GM23248 (cell line): ENCODE data around the gene ILDR1. TPM values are rescaled to one million over a fixed set of nuclear protein-coding genes. Genes with fewer than 3 reads are reported as not detected.
"Not testable (repeated sequence)": the region's sequence is repeated elsewhere in the genome, so short reads cannot be mapped to it uniquely, and the experiment has no call there.

Experiments
- DNase-seq: peaks from one replicate; pipeline ENCODE4 v3.0.0-alpha.2; 2015
- H2AFZ ChIP-seq: fragments of 200-600 bp; sonication (generic); 2 replicates; pipeline ENCODE4 v1.6.1; 2016; ENCODE audit warnings: antibody characterized with exemption
- H3F3A ChIP-seq: fragments of 200-600 bp; sonication (generic); 2 replicates; pipeline ENCODE4 v1.6.1; 2016; ENCODE audit warnings: mild to moderate bottlenecking, antibody characterized with exemption, mixed run types; ENCODE audit not compliant: insufficient read depth
- H3K27ac ChIP-seq: fragments of 200-600 bp; sonication (generic); 2 replicates; pipeline ENCODE4 v1.5.1; 2016; ENCODE audit warnings: mild to moderate bottlenecking
- H3K27me3 ChIP-seq: fragments of 200-600 bp; sonication (generic); replicated peaks from 2 replicates; pipeline ENCODE4 v1.6.1; 2016; ENCODE audit warnings: mild to moderate bottlenecking; ENCODE audit not compliant: insufficient read depth
- H3K36me3 ChIP-seq: fragments of 200-600 bp; sonication (generic); 2 replicates; pipeline ENCODE4 v1.6.1; 2016; ENCODE audit warnings: low read depth, mild to moderate bottlenecking
- H3K4me1 ChIP-seq: fragments of 200-600 bp; sonication (generic); 2 replicates; pipeline ENCODE4 v1.6.1; 2016; ENCODE audit warnings: mild to moderate bottlenecking; ENCODE audit not compliant: insufficient read depth
- H3K4me2 ChIP-seq: fragments of 200-600 bp; sonication (generic); one replicate; pipeline ENCODE4 v1.6.1; 2016; ENCODE audit warnings: mild to moderate bottlenecking; ENCODE audit not compliant: unreplicated experiment
- H3K4me3 ChIP-seq: fragments of 200-600 bp; sonication (generic); 2 replicates; pipeline ENCODE4 v1.5.1; 2016; ENCODE audit warnings: mild to moderate bottlenecking
- H3K79me2 ChIP-seq: fragments of 200-600 bp; sonication (generic); 2 replicates; pipeline ENCODE4 v1.6.1; 2016; ENCODE audit warnings: mild to moderate bottlenecking; ENCODE audit not compliant: insufficient read depth
- H3K9ac ChIP-seq: fragments of 200-600 bp; sonication (generic); 2 replicates; pipeline ENCODE4 v1.6.1; 2016; ENCODE audit warnings: mild to moderate bottlenecking
- H3K9me2 ChIP-seq: fragments of 200-600 bp; sonication (generic); 2 replicates; pipeline ENCODE4 v1.6.1; 2016; ENCODE audit warnings: mixed run types, mild to moderate bottlenecking, moderate library complexity; ENCODE audit not compliant: insufficient read depth
- H3K9me3 ChIP-seq: fragments of 200-600 bp; sonication (generic); one replicate; pipeline ENCODE4 v1.6.1; 2017; ENCODE audit warnings: low read depth
- H4K20me1 ChIP-seq: fragments of 200-600 bp; sonication (generic); 2 replicates; pipeline ENCODE4 v1.6.0; 2016; ENCODE audit not compliant: insufficient read depth
- EZH2 ChIP-seq: fragments of 200-600 bp; sonication (generic); IDR thresholded peaks from 2 replicates; pipeline ENCODE4 v1.6.1; 2018; ENCODE audit warnings: antibody characterized with exemption, mild to moderate bottlenecking; ENCODE audit not compliant: insufficient read depth, poor library complexity, severe bottlenecking
- EZH2phosphoT487 ChIP-seq: fragments of 200-600 bp; sonication (generic); IDR thresholded peaks from 2 replicates; pipeline ENCODE4 v1.6.1; 2018; ENCODE audit warnings: antibody characterized with exemption, moderate library complexity, mild to moderate bottlenecking, low read depth; ENCODE audit not compliant: insufficient read depth
- whole genome bisulfite sequencing, 2 experiments: methylation state at CpG; one replicate each; pipeline ENCODE4 v1.1.6; 2015 to 2017; ENCODE audit warnings: low lambda C conversion rate in 2 of 2, low coverage in 1 of 2; ENCODE audit errors: missing lambda C conversion rate in 2 of 2; 5-methylcytosine and 5-hydroxymethylcytosine counted together
- in situ Hi-C: fragments of 300-500 bp; cut with MboI; formaldehyde crosslinking; loops from 2 replicates; pipeline ENCODE4 v1.15.0; 2020
- polyA plus RNA-seq: library from polyadenylated mRNA; unstranded; fragments of >200 nt; fragmentation: Nextera tagmentation; extraction: Ambion mirVana; gene quantifications from 2 replicates; pipeline ENCODE4 v1.2.1, GENCODE V29; 2016
- total RNA-seq: library from RNA; depleted of rRNA; stranded (reverse); fragments of >200 nt; shearing (Covaris generic); gene quantifications from 2 replicates; pipeline ENCODE4 v1.2.3, GENCODE V29; 2014

ILDR1 gene
- total and polyA plus RNA-seq, 2 experiments from 2014 or later: not detected

DNA sequence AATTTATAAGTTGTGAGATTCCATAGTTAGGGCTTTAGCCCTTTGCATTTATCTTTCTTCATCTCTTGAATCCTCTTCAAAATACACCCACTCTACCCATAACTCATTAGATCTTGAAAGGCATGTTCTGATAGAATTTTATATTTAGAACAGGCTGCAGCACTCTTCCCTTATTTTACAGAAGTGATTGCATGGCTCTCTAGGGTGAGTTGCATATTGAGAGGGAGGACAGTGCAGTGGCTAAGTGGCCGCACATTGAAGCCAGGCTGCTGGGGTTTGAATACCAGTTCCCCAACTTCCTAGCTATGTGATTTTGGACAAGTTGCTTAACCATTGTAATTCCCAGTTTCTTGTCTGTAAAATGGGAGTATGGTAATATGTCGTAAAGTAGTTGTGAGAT, 35.6 kb upstream of the ILDR1 start:
- no peak for TF ChIP-seq EZH2
- TF ChIP-seq EZH2phosphoT487: no peak
- Histone ChIP-seq H3K9ac (no peak overlapping the region), H3F3A (no peaks in the 10 kb centered on the region), H3K4me3 (no peak overlapping the region), H3K4me1 (no peaks in the 10 kb centered on the region), H3K9me2 (no peaks in the 10 kb centered on the region), H3K27ac (no peak overlapping the region), H3K36me3 (no peaks in the 10 kb centered on the region), H3K9me3 (no peaks in the 10 kb centered on the region), H3K27me3 (no peaks in the 10 kb centered on the region), H3K4me2 (no peak overlapping the region), H3K79me2 (no peaks in the 10 kb centered on the region), H4K20me1 (no peaks in the 10 kb centered on the region), H2AFZ (no peak overlapping the region)
- WGBS, 2 experiments: 48 to 51% methylated on average over 2 of the region's 2 CpGs
- DNase-seq: no peak
- in situ Hi-C loops: no loop called here

DNA sequence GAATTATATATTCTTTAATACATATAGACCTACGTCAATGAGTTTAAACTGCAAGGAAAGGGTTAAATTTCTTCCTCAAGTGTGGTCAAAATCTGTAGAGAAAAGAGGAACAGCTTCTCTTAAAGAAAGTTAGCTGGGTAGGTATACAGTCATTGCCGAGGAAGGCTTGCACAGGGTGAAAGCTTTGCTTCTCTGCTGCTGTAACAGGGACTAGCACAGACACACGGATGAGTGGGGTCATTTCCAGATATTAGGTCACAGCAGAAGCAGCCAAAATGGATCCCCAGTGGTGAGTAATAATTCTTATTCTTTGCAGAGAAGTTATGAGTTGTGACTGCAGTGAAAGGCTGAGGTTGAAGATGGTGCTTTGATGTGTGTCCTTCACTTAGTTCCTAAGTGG, 33.2 kb upstream of the ILDR1 start, which contains the start of gene CD86:
TSS of gene CD86 (plus strand) at position 148 of the 400 bp plus-strand sequence. CDS start at position 276, 128 bp downstream.
- Histone ChIP-seq H3K9me2 (no peaks in the 10 kb centered on the region), H2AFZ (no peak within 1 kb of the TSS), H3K4me2 (no peak within 1 kb of the TSS), H3K4me1 (no peaks in the 10 kb centered on the region), H3K4me3 (no peak within 1 kb of the TSS), H3K36me3 (no peaks in the 10 kb centered on the region), H3F3A (no peaks in the 10 kb centered on the region), H3K27me3 (no peaks in the 10 kb centered on the region), H3K9ac (no peak within 1 kb of the TSS), H4K20me1 (no peaks in the 10 kb centered on the region), H3K79me2 (no peaks in the 10 kb centered on the region), H3K9me3 (no peaks in the 10 kb centered on the region), H3K27ac (no peak within 1 kb of the TSS)
- peak; percentile 11 for DNase-seq
- 9 to 10% methylated on average over 3 of the region's 3 CpGs for WGBS, 2 experiments
- in situ Hi-C loops: no loop called here
- TF ChIP-seq EZH2 (no peak), EZH2phosphoT487 (no peak)

DNA sequence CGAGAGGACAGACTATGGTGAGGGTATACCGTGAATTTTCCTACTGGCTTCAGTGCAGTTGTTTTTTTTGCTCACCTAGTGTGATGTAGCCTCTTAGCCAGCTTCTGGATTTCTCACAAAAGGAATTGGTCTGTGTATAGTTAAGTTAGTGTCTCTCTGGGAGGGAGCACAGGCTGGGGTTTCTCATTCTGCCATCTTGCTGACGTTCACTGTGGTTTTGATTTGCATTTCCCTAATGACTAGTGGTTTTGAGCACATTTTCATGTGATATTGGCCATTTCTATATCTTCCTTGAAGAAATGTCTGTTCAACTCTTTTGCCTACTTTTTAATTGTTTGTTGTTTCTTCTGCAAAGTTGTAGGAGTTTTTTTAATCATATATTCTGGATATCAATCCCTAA, 30.9 kb upstream of the ILDR1 start:
- no peak overlapping the region for H3K4me3 ChIP-seq
- H3K4me1 ChIP-seq: no peaks in the 10 kb centered on the region
- WGBS, 2 experiments: 32 to 45% methylated on average over 3 of the region's 3 CpGs
- H3K4me2 ChIP-seq: no peak overlapping the region
- H3K27ac ChIP-seq: no peak overlapping the region
- no peaks in the 10 kb centered on the region for H3K9me3 ChIP-seq
- no peaks in the 10 kb centered on the region for H3F3A ChIP-seq
- H4K20me1 ChIP-seq: no peaks in the 10 kb centered on the region
- H2AFZ ChIP-seq: no peak overlapping the region
- H3K9ac ChIP-seq: no peak overlapping the region
- DNase-seq: no peak
- TF ChIP-seq EZH2 (no peak), EZH2phosphoT487 (no peak)
- H3K27me3 ChIP-seq: no peaks in the 10 kb centered on the region
- H3K36me3 ChIP-seq: no peaks in the 10 kb centered on the region
- H3K9me2 ChIP-seq: no peaks in the 10 kb centered on the region
- H3K79me2 ChIP-seq: no peaks in the 10 kb centered on the region
- in situ Hi-C loops: no loop called here

DNA sequence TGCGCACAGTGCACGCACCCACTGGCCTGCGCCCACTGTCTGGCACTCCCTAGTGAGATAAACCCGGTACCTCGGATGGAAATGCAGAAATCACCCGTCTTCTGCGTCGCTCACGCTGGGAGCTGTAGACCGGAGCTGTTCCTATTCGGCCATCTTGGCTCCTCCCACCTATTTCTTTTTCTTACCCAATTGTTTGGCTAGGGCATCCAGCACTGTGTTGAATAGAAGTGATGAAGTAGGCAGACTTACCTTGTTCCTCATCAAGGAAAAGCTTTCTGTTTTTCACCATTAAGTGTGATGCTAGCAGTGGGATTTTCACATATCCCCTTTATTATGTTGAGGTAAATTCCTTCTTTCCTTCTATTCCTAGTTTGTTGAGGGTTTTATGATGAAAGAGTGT, 25.7 kb upstream of the ILDR1 start:
- H3K4me3 ChIP-seq, H3F3A ChIP-seq, H3K4me1 ChIP-seq, H2AFZ ChIP-seq, H3K9me2 ChIP-seq, DNase-seq, H3K36me3 ChIP-seq, H3K4me2 ChIP-seq, H3K79me2 ChIP-seq, H3K9me3 ChIP-seq, H4K20me1 ChIP-seq, H3K9ac ChIP-seq, in situ Hi-C loops, H3K27ac ChIP-seq, H3K27me3 ChIP-seq: not testable (repeated sequence)
- 75 to 81% methylated on average over 11 of the region's 11 CpGs for WGBS, 2 experiments

DNA sequence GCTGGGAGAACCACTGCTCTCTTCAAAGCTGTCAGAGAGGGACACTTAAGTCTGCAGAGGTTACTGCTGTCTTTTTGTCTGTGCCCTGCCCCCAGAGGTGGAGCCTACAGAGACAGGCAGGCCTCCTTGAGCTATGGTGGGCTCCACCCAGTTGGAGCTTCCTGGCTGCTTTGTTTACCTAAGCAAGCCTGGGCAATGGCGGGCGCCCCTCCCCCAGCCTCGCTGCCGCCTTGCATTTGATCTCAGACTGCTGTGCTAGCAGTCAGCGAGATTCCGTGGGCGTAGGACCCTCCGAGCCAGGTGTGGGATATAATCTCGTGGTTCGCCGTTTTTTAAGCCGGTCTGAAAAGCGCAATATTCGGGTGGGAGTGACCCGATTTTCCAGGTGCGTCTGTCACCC, 25.2 kb upstream of the ILDR1 start:
- H3K4me1 ChIP-seq, H3K27ac ChIP-seq, H3F3A ChIP-seq, H3K9ac ChIP-seq, H3K9me3 ChIP-seq, H3K36me3 ChIP-seq, H3K27me3 ChIP-seq, H2AFZ ChIP-seq, H3K4me2 ChIP-seq, H3K79me2 ChIP-seq, in situ Hi-C loops, H4K20me1 ChIP-seq, DNase-seq, H3K4me3 ChIP-seq, H3K9me2 ChIP-seq: not testable (repeated sequence)
- 57% methylated on average over 12 to 14 of the region's 16 CpGs for WGBS, 2 experiments
